Spleen (tissue), 11 donors: ENCODE data around the gene KCNA4. TPM values are rescaled to one million over a fixed set of nuclear protein-coding genes. Genes with fewer than 3 reads are reported as not detected.

Source experiments
- DNase-seq: peaks from one replicate; pipeline ENCODE4 v3.0.0-alpha.2; 2020
- H3K27ac ChIP-seq, 8 donors: fragments of 200-600 bp; sonication (generic) in 7 of 8; 1 replicate in 4 of 8; 2 replicates in 4 of 8; pipeline versions ENCODE4 v1.5.0 to v1.8.0; 2016 to 2021; ENCODE audit warnings: inconsistent platforms in 4 of 8, mild to moderate bottlenecking in 4 of 8, moderate library complexity in 1 of 8
- H3K27me3 ChIP-seq, 7 donors: fragments of 200-600 bp; sonication (generic) in 6 of 7; replicated peaks in 1 of 7; 1 replicate in 4 of 7; 2 replicates in 3 of 7; pipeline versions ENCODE4 v1.5.0 to v1.8.0; 2016 to 2021; ENCODE audit warnings: inconsistent platforms in 3 of 7, mild to moderate bottlenecking in 1 of 7
- H3K36me3 ChIP-seq, 6 donors: fragments of 200-600 bp; sonication (generic) in 5 of 6; 1 replicate in 4 of 6; 2 replicates in 2 of 6; pipeline versions ENCODE4 v1.5.0 to v1.8.0; 2016 to 2021; ENCODE audit warnings: inconsistent platforms in 2 of 6
- H3K4me1 ChIP-seq, 6 donors: fragments of 200-600 bp; sonication (generic) in 5 of 6; 1 replicate in 3 of 6; 2 replicates in 3 of 6; pipeline versions ENCODE4 v1.5.0 to v1.8.0; 2016 to 2021; ENCODE audit warnings: inconsistent platforms in 3 of 6
- H3K4me3 ChIP-seq, 8 donors: fragments of 200-600 bp; sonication (generic) in 7 of 8; 1 replicate in 4 of 8; 2 replicates in 4 of 8; pipeline versions ENCODE4 v1.5.0 to v1.8.0; 2016 to 2021; ENCODE audit warnings: inconsistent platforms in 4 of 8, mild to moderate bottlenecking in 4 of 8, moderate library complexity in 2 of 8
- H3K9me3 ChIP-seq, 8 donors: fragments of 200-600 bp; sonication (generic) in 7 of 8; 1 replicate in 4 of 8; 2 replicates in 4 of 8; pipeline versions ENCODE4 v1.5.0 to v1.8.0; 2016 to 2021; ENCODE audit warnings: inconsistent platforms in 4 of 8
- CTCF ChIP-seq, 11 experiments: fragments of 200-600 bp in 7 of 11; fragments of 450-650 bp in 4 of 11; sonication (generic) in 4 of 11; IDR thresholded peaks in 8 of 11; conservative IDR thresholded peaks in 3 of 11; 1 replicate in 7 of 11; 2 replicates in 4 of 11; pipeline versions ENCODE4 v1.4.0 to v1.8.0; 2016 to 2021; ENCODE audit warnings: antibody characterized with exemption in 11 of 11, inconsistent platforms in 4 of 11, mild to moderate bottlenecking in 1 of 11
- POLR2A ChIP-seq, 3 donors: fragments of 450-650 bp; IDR thresholded peaks; one replicate each; pipeline ENCODE4 v1.5.1; 2017; ENCODE audit warnings: antibody characterized with exemption in 3 of 3, mild to moderate bottlenecking in 1 of 3
- POLR2AphosphoS5 ChIP-seq, 3 donors: sonication (generic); formaldehyde crosslinking; IDR thresholded peaks; one replicate each; pipeline ENCODE4 v1.5.1; 2017; ENCODE audit warnings: antibody characterized with exemption in 3 of 3
- WGBS, 5 donors: extraction: QIAGEN DNeasy Blood & Tissue Kit in 3 of 5; methylation state at CpG; one replicate each; pipeline versions ENCODE4 v1.1.5 to v1.1.7; 2013 to 2018; 5-methylcytosine and 5-hydroxymethylcytosine counted together
- intact Hi-C: fragments of 100-400 bp; cut with DNase I; formaldehyde crosslinking; loops from one replicate; pipeline ENCODE4 v1.15.0; 2023; ENCODE audit warnings: low total_unique reads
- polyA plus RNA-seq, 3 donors: library from polyadenylated mRNA; stranded (reverse); fragments of 200-250 nt; gene quantifications; one replicate each; pipeline ENCODE4 v1.2.1, GENCODE V29; 2013
- total RNA-seq, 7 donors: library from RNA; depleted of rRNA in 3 of 7; stranded (reverse); fragments of >200 nt in 3 of 7; fragmentation: NEBNext Ultra II Directional in 4 of 7; extraction: Animal tissue kit (Norgen Biotek cat#: 25700) in 4 of 7; gene quantifications; one replicate each; pipeline versions ENCODE4 v1.1.0 to v1.2.1, GENCODE V29; 2016 to 2021
- donor health status: healthy with polysubstance abuse.
- donor health status: DM: no; HTN: no; CAD: no; lungs with moderate emphysema.
- donor health status: DM: no; HTN: no; CAD: no.
- donor health status: Bipolar disorder and iron deficiency.
- donor health status: healthy.
- donor health status: DM: no; HTN: no; CAD: no.
- donor health status: DM: yes; HTN: yes; CAD: no.

Gene KCNA4
- total and polyA plus RNA-seq, 10 donors, result not detected

- TF ChIP-seq POLR2AphosphoS5 (IDR thresholded peaks at IDR 0.05), result no peak
- TF ChIP-seq CTCF (IDR thresholded peaks at IDR 0.05 in 8 of 11, conservative IDR thresholded peaks at IDR 0.05 in 3 of 11), result no peak
- no peak for TF ChIP-seq POLR2A (IDR thresholded peaks at IDR 0.05)
Measured at GRCh38 chr11:30017445-30017895, 640 bp upstream of the KCNA4 start.

DNA sequence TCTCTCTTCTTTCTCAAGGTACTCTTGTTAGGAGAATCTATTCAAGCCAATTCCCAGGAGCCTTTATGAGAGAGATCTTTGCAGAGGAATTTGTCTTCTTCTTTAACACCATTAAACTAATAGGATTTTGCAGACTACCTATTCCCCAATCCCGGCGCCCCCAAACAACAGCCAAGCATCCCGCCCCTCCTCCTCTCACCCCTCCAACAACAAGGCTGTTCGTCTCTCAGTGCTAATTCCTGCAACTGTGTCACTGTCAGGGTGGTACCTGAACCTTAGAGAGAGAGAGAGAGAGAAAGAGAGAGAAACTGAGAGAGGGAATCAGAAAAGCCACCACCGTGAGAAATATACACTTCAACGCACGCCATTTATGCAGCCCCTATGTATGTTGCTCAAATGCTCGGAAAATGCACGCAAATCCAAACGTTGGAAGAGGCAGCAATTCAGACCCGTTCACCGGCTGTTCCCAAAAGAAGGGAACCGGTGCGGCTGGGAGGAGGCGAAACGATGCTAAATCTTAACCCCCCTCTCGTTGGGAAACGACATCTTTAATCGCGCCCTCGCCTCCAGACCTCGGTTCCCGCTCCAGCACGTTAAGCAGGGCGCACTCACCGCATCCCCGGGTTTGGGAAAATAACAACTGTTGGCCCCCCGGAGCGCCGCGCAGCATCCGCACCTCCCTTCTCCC, 961 bp downstream of the KCNA4 start:
- no peak for DNase-seq
- no peak for TF ChIP-seq POLR2AphosphoS5 (IDR thresholded peaks at IDR 0.05)
- TF ChIP-seq POLR2A (IDR thresholded peaks at IDR 0.05), result no peak
- TF ChIP-seq CTCF (IDR thresholded peaks at IDR 0.05 in 8 of 11, conservative IDR thresholded peaks at IDR 0.05 in 3 of 11), result no peak
- H3K4me1 ChIP-seq, result peaks cover 0 to 10% (median 4%) of the 10 kb centered on the region in 6 donors
- peaks cover 2 to 63% (median 34%) of the 10 kb centered on the region in 7 donors for H3K27me3 ChIP-seq
- intact Hi-C loops, result no loop called here
- H3K9me3 ChIP-seq, result peaks cover 0 to 13% (median 0%) of the 10 kb centered on the region in 8 donors
- H3K4me3 ChIP-seq, result no peak overlapping the region
- WGBS, 5 donors, result 7 to 12% (median 9%) methylated on average over 32 of the region's 32 CpGs
- H3K27ac ChIP-seq, result no peak overlapping the region
- no peaks in the 10 kb centered on the region for H3K36me3 ChIP-seq

More at GRCh38 chr11:30017445-30017895, 640 bp upstream of the KCNA4 start:
- no peak for DNase-seq
- Histone ChIP-seq H3K4me3 (peak overlapping the region in 3 of 8 donors; percentile 5 to 40 (median 9)), H3K9me3 (peaks cover 0 to 11% (median 0%) of the 10 kb centered on the region in 8 donors), H3K27ac (no peak overlapping the region), H3K36me3 (no peaks in the 10 kb centered on the region), H3K4me1 (peaks cover 0 to 10% (median 4%) of the 10 kb centered on the region in 6 donors), H3K27me3 (peaks cover 2 to 63% (median 34%) of the 10 kb centered on the region in 7 donors)
- intact Hi-C loops, result no loop called here
- 8 to 17% (median 13%) methylated on average over 14 to 19 of the region's 19 CpGs for WGBS, 5 donors

GRCh38 chr11:30012346-30012745, 4.5 kb downstream of the KCNA4 start:
- 86 to 94% (median 91%) methylated on average over 15 of the region's 15 CpGs for WGBS, 5 donors
- H3K4me1 ChIP-seq, result peaks cover 0 to 7% (median 4%) of the 10 kb centered on the region in 6 donors
- TF ChIP-seq CTCF (IDR thresholded peaks at IDR 0.05 in 8 of 11, conservative IDR thresholded peaks at IDR 0.05 in 3 of 11) (no peak), POLR2A (IDR thresholded peaks at IDR 0.05) (no peak)
- H3K27ac ChIP-seq, result no peak overlapping the region
- no peaks in the 10 kb centered on the region for H3K36me3 ChIP-seq
- peaks cover 0 to 36% (median 21%) of the 10 kb centered on the region in 7 donors for H3K27me3 ChIP-seq
- DNase-seq, result no peak
- peaks cover 0 to 10% (median 0%) of the 10 kb centered on the region in 8 donors for H3K9me3 ChIP-seq
- intact Hi-C loops, result no loop called here
- H3K4me3 ChIP-seq, result no peak overlapping the region

GRCh38 chr11:30009060-30009459, 7.8 kb downstream of the KCNA4 start:
- no peak for DNase-seq
- Histone ChIP-seq H3K9me3 (peaks cover 0 to 4% (median 0%) of the 10 kb centered on the region in 8 donors), H3K4me1 (no peaks in the 10 kb centered on the region), H3K4me3 (no peak overlapping the region), H3K36me3 (no peaks in the 10 kb centered on the region), H3K27ac (no peak overlapping the region), H3K27me3 (peaks cover 0 to 3% (median 0%) of the 10 kb centered on the region in 7 donors)
- 78 to 91% (median 86%) methylated on average over 3 of the region's 3 CpGs for WGBS, 5 donors
- intact Hi-C loops, result no loop called here
- TF ChIP-seq POLR2A (IDR thresholded peaks at IDR 0.05) (no peak), CTCF (IDR thresholded peaks at IDR 0.05 in 8 of 11, conservative IDR thresholded peaks at IDR 0.05 in 3 of 11) (no peak), POLR2AphosphoS5 (IDR thresholded peaks at IDR 0.05) (no peak)
